Transverse colon (tissue), 4 donors: Measurements from ENCODE around the gene FAM3C. TPM values are rescaled to one million over a fixed set of nuclear protein-coding genes. Genes with fewer than 3 reads are reported as not detected.

Experiments
- DNase-seq: peaks from one replicate; pipeline ENCODE4 v3.0.0-alpha.2; 2019
- H3K27ac ChIP-seq, 4 donors: fragments of 200-600 bp; sonication (generic); 2 replicates each; pipeline ENCODE4 v1.5.1; 2016 to 2018; ENCODE audit warnings: inconsistent platforms in 4 of 4
- H3K27me3 ChIP-seq: fragments of 200-600 bp; sonication (generic); 2 replicates; pipeline ENCODE4 v1.5.1; 2017; ENCODE audit warnings: inconsistent platforms
- H3K36me3 ChIP-seq, 4 donors: fragments of 200-600 bp; sonication (generic); 2 replicates each; pipeline ENCODE4 v1.5.1; 2017 to 2019; ENCODE audit warnings: inconsistent platforms in 4 of 4
- H3K4me1 ChIP-seq, 4 donors: fragments of 200-600 bp; sonication (generic); 2 replicates each; pipeline ENCODE4 v1.5.1; 2017 to 2020; ENCODE audit warnings: inconsistent platforms in 4 of 4
- H3K4me3 ChIP-seq, 4 donors: fragments of 200-600 bp; sonication (generic); 1 replicate in 1 of 4; 2 replicates in 3 of 4; pipeline versions ENCODE4 v1.5.1 to v1.6.1; 2017 to 2019; ENCODE audit warnings: inconsistent platforms in 4 of 4
- H3K9me3 ChIP-seq, 2 donors: fragments of 200-600 bp; sonication (generic); 2 replicates each; pipeline ENCODE4 v1.5.1; 2017 to 2019; ENCODE audit warnings: inconsistent platforms in 2 of 2
- EP300 ChIP-seq: sonication (generic); formaldehyde crosslinking; IDR thresholded peaks from one replicate; pipeline ENCODE4 v1.6.1; 2017; ENCODE audit warnings: antibody characterized with exemption, low read depth
- POLR2A ChIP-seq: fragments of 450-650 bp; IDR thresholded peaks from one replicate; pipeline ENCODE4 v1.6.1; 2016; ENCODE audit warnings: antibody characterized with exemption, mild to moderate bottlenecking, moderate library complexity
- POLR2AphosphoS5 ChIP-seq, 3 donors: sonication (generic); formaldehyde crosslinking; IDR thresholded peaks; one replicate each; pipeline ENCODE4 v1.6.1; 2016; ENCODE audit warnings: antibody characterized with exemption in 3 of 3
- WGBS, 2 donors: methylation state at CpG; one replicate each; pipeline ENCODE4 v1.1.5; 2018; ENCODE audit warnings: low coverage in 1 of 2; 5-methylcytosine and 5-hydroxymethylcytosine counted together
- in situ Hi-C, 4 donors: fragments of 200-750 bp; cut with MboI; loops; one replicate each; pipeline versions ENCODE4 v1.15.0 to v1.15.1; 2017; ENCODE audit warnings: low sequenced_read_pairs in 3 of 4, low pct_ligation_motif_present in 1 of 4, low pct_unique_long_range_greater_than_20kb in 1 of 4
- intact Hi-C: fragments of 100-400 bp; cut with DNase I; formaldehyde crosslinking; loops from one replicate; pipeline ENCODE4 v1.15.1; 2023; ENCODE audit warnings: low total_unique reads
- total RNA-seq, 4 donors: library from RNA; depleted of rRNA; stranded (reverse); fragments of >200 nt; gene quantifications; one replicate each; pipeline ENCODE4 v1.1.0, GENCODE V29; 2016
- TF ChIP-seq, protein P1 (sequence below), 5 experiments: fragments of 200-600 bp in 3 of 5; fragments of 450-650 bp in 2 of 5; sonication (generic) in 3 of 5; IDR thresholded peaks; 1 replicate in 2 of 5; 2 replicates in 3 of 5; pipeline ENCODE4 v1.5.1; 2016 to 2017; ENCODE audit warnings: antibody characterized with exemption in 5 of 5, inconsistent platforms in 3 of 5, mild to moderate bottlenecking in 2 of 5, moderate library complexity in 1 of 5

The FAM3C gene
- total RNA-seq, 4 donors from 2014 or later = 9.0 to 48.9 (median 33.6) TPM

DNA sequence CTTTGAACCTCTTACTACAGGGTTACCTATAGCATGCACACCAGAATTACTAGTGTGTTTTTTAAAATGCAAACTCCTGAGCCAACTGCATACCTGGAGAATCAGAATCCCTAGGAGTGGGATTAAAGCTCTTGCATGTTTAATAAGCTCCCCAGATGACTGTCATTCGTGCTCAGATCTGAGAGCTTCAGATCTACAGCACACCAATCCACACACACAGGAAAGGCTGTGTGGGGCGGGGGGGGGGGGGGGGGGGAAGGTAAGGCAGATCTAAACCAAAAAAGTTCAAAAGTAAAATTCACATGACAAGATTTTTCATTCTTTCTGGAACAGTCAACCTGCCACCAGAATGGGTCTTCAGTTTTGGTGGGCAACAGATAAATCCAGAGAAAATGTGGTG is 5.5 kb downstream of the FAM3C start:
- no peak overlapping the region for H3K27ac ChIP-seq
- no peak overlapping the region for H3K4me3 ChIP-seq
- H3K4me1 ChIP-seq = peaks cover 5 to 46% (median 22%) of the 10 kb centered on the region in 4 donors
- intact Hi-C loops = no loop called here
- DNase-seq = no peak
- WGBS, 2 donors = 51% methylated on average over 2 of the region's 2 CpGs; no CpG with 5 or more reads in 1 of the 2 donors
- TF ChIP-seq POLR2AphosphoS5 (IDR thresholded peaks at IDR 0.05) (no peak), EP300 (no peak), POLR2A (no peak)
- TF ChIP-seq, protein P1, sequence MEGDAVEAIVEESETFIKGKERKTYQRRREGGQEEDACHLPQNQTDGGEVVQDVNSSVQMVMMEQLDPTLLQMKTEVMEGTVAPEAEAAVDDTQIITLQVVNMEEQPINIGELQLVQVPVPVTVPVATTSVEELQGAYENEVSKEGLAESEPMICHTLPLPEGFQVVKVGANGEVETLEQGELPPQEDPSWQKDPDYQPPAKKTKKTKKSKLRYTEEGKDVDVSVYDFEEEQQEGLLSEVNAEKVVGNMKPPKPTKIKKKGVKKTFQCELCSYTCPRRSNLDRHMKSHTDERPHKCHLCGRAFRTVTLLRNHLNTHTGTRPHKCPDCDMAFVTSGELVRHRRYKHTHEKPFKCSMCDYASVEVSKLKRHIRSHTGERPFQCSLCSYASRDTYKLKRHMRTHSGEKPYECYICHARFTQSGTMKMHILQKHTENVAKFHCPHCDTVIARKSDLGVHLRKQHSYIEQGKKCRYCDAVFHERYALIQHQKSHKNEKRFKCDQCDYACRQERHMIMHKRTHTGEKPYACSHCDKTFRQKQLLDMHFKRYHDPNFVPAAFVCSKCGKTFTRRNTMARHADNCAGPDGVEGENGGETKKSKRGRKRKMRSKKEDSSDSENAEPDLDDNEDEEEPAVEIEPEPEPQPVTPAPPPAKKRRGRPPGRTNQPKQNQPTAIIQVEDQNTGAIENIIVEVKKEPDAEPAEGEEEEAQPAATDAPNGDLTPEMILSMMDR (IDR thresholded peaks at IDR 0.05) = no peak
- H3K9me3 ChIP-seq = no peaks in the 10 kb centered on the region
- H3K36me3 ChIP-seq = peaks cover 0 to 8% (median 0%) of the 10 kb centered on the region in 4 donors
- no peaks in the 10 kb centered on the region for H3K27me3 ChIP-seq
- in situ Hi-C loops = no loop called here

DNA sequence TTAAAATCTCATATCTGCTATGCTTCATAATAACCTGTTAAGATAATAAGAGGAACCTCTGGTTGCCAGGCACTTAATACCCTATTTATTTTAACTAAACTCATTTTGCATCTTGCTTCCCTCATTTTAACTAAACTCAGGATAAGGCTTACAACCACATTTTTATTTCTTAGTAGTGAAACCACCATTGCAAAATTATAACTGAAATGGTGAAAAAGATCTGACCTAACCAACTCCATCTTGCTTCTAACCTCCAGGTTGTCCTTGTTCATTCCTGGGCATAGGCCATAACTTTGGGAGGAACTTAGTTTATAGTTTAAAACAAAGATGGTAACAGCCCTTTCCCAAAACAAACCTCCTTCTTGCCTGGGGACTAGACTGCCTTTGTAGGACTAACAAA is 6.0 kb downstream of the FAM3C start:
- in situ Hi-C loops (no loop called here), intact Hi-C loops (no loop called here)
- TF ChIP-seq, protein P1 (IDR thresholded peaks at IDR 0.05) = no peak
- no peak for TF ChIP-seq POLR2AphosphoS5 (IDR thresholded peaks at IDR 0.05)
- no peak for TF ChIP-seq POLR2A
- TF ChIP-seq EP300 = no peak
- DNase-seq = no peak
- no peak overlapping the region for H3K27ac ChIP-seq
- H3K4me1 ChIP-seq = peaks cover 5 to 48% (median 23%) of the 10 kb centered on the region in 4 donors
- no peaks in the 10 kb centered on the region for H3K9me3 ChIP-seq
- no peaks in the 10 kb centered on the region for H3K27me3 ChIP-seq
- H3K36me3 ChIP-seq = peaks cover 0 to 8% (median 0%) of the 10 kb centered on the region in 4 donors
- no peak overlapping the region for H3K4me3 ChIP-seq

DNA sequence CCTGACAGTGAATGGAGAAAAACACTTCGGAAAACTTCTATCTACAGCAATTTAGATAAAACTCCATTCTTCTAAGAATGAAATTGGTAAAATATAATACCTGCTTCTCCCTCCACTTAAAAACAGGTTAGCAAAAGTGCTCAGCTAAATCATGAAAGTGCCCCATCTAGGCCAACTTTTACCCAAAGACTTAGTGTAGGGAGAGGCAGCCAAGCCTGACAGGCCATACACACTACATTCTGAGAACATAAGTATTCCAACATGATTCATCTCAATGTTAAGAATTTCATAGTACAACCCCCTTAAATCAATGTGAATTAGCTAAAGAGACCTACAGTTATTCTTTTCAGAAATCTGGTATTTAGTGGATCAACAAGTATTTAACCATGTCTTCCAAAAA is 7.2 kb downstream of the FAM3C start:
- TF ChIP-seq POLR2AphosphoS5 (IDR thresholded peaks at IDR 0.05) (no peak), EP300 (no peak), POLR2A (no peak)
- TF ChIP-seq, protein P1 (IDR thresholded peaks at IDR 0.05) = no peak
- peaks cover 0 to 6% (median 0%) of the 10 kb centered on the region in 4 donors for H3K36me3 ChIP-seq
- H3K4me3 ChIP-seq = no peak overlapping the region
- WGBS, 2 donors = 86 to 100% methylated on average over 1 of the region's 1 CpG
- intact Hi-C loops = no loop called here
- H3K9me3 ChIP-seq = no peaks in the 10 kb centered on the region
- in situ Hi-C loops = no loop called here
- H3K27ac ChIP-seq = no peak overlapping the region
- H3K4me1 ChIP-seq = peaks cover 15 to 48% (median 28%) of the 10 kb centered on the region in 4 donors
- no peaks in the 10 kb centered on the region for H3K27me3 ChIP-seq
- no peak for DNase-seq

DNA sequence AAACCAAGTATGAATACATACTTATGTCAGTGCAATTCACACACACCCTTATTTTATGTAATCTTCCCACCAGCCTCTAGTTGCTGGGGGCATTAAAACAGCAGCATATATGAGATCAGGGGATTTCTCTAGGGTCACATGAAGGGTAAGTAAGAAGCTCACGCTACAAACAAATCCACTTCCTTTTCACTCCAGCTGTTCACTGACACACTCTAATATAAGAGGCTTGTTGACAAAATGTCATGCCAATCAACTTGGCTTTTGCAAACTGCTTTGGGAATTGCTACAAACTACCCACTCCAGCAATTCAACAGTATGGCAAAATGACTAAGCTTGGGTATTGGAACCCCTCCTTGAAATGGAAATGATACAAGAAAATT is 10.3 kb downstream of the FAM3C start:
- no peaks in the 10 kb centered on the region for H3K9me3 ChIP-seq
- H3K27me3 ChIP-seq = no peaks in the 10 kb centered on the region
- in situ Hi-C loops (no loop called here), intact Hi-C loops (no loop called here)
- 20 to 22% methylated on average over 1 of the region's 1 CpG for WGBS, 2 donors
- H3K4me1 ChIP-seq = peaks cover 15 to 57% (median 36%) of the 10 kb centered on the region in 4 donors
- no peaks in the 10 kb centered on the region for H3K36me3 ChIP-seq
- no peak for TF ChIP-seq POLR2AphosphoS5 (IDR thresholded peaks at IDR 0.05)
- no peak for TF ChIP-seq EP300
- H3K27ac ChIP-seq = peak overlapping the region in 3 of 4 donors; percentile 1 to 59 (median 31)
- DNase-seq = no peak
- H3K4me3 ChIP-seq = no peak overlapping the region

DNA sequence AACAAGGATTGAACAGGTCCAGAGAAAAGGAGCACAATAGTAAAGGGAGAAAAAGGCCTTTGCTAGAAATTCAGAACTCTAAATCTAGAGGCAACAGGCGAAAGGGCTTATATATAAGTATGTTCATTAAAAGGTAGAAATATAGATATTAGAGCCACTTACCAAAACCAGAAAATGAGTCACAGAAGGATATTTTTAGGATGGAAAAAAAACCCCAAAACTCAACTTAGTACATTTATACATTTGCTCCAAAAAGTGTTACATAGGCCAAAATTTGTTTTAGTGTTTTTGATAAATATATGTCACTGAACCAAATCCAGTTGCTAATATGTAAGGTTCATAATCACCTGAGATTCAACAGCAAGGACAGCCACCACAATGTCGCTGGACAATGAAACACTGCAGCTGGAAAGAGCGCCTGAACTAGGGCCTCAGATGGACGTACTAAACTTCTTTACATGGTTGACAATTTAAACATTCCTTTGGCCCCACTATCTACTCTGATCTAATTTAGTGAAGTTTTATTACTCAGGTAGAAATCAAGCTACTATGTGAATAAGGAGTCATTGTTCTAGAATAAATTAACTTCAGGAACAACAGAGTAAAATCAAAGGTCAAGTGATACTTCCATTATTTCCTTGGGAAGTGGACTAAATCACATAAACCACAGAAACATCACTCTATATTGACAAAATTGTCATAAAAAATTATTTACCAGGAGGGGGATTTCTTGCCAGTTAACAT is 10.9 kb downstream of the FAM3C start:
- H3K9me3 ChIP-seq = no peaks in the 10 kb centered on the region
- 58 to 67% methylated on average over 4 of the region's 4 CpGs for WGBS, 2 donors
- no peaks in the 10 kb centered on the region for H3K27me3 ChIP-seq
- TF ChIP-seq POLR2AphosphoS5 (IDR thresholded peaks at IDR 0.05) (no peak), POLR2A (no peak), EP300 (no peak)
- TF ChIP-seq, protein P1 (IDR thresholded peaks at IDR 0.05) = no peak
- H3K4me1 ChIP-seq = peaks cover 15 to 55% (median 35%) of the 10 kb centered on the region in 4 donors
- DNase-seq = no peak
- H3K36me3 ChIP-seq = no peaks in the 10 kb centered on the region
- H3K27ac ChIP-seq = peak overlapping the region in 2 of 4 donors; percentile 31 to 59
- in situ Hi-C loops = no loop called here
- H3K4me3 ChIP-seq = no peak overlapping the region
- intact Hi-C loops = no loop called here
